Measurements from ENCODE around the gene SORCS2. TPM values are rescaled to one million over a fixed set of nuclear protein-coding genes. Genes with fewer than 3 reads are reported as not detected.

Gene SORCS2
- total RNA-seq, 1 donor from 2014 or later = 3.1 TPM

GRCh38 chr4:7336732-7337131, 144.4 kb downstream of the SORCS2 start:
- Histone ChIP-seq H3K9me3 (ENCODE audit: control insufficient read depth in 3 of 3, low read length in 3 of 3) (no peaks in the 10 kb centered on the region), H3K27ac (ENCODE audit: low read depth, low read length) (no peak overlapping the region), H3K27me3 (ENCODE audit: control insufficient read depth in 3 of 3, insufficient read depth in 3 of 3, low read length in 3 of 3) (peaks cover 0 to 5% (median 2%) of the 10 kb centered on the region in 3 donors)

DNA sequence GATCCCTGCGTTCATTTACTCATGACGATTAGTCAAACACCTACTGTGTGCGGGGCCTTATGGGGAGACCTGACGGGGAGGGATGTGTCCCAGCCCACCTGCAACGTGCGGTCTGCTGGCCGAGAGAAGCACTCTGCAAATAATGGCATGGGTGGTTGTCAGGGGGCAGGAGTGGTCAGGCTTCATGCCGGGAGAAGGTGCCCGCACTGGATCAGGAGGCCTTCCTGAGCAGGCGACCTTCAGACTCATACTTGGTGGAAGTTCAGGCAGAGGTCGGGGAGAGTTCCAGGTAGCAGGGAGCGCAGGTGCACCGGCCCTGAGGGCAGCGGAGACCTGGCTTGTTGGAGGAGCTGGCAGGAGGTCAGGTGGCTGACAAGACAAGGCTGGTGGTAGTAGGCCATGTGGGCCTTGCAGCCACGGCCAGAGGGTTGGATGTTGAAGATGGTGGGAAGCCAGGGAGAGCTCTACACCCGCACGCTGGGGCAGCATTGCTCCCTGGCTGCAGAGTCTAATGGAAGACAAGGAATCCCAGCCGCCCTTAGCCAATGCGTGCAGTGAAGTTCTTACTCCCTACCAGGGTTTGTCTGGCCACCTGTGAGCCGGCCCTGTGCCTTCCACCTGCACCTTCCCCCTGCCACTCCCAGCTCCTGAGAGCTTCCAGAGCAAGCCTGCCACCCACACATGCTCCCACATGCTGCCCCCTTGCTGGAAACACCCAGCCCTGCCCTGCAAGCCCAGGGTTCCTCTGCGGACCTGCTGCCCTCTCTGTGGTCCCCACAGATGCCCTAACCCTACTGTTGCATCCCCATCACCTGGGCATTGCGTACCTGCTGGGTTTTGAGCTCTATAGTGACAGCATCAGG, 145.1 kb downstream of the SORCS2 start:
- Histone ChIP-seq H3K9me3 (ENCODE audit: control insufficient read depth in 3 of 3, low read length in 3 of 3) (no peaks in the 10 kb centered on the region), H3K27ac (ENCODE audit: low read depth, low read length) (no peak overlapping the region), H3K4me3 (ENCODE audit: low read length in 3 of 3) (no peak overlapping the region), H3K9ac (ENCODE audit: low read depth in 1 of 3, low read length in 3 of 3) (no peak overlapping the region), H3K27me3 (ENCODE audit: control insufficient read depth in 3 of 3, insufficient read depth in 3 of 3, low read length in 3 of 3) (peaks cover 0 to 5% (median 2%) of the 10 kb centered on the region in 3 donors), H3K4me1 (ENCODE audit: control insufficient read depth in 3 of 3, insufficient read depth in 3 of 3, low read length in 3 of 3) (peaks cover 2 to 18% (median 9%) of the 10 kb centered on the region in 3 donors), H3K36me3 (ENCODE audit: control insufficient read depth in 3 of 3, insufficient read depth in 3 of 3, low read length in 3 of 3) (no peaks in the 10 kb centered on the region)

More at GRCh38 chr4:7336732-7337131, 144.4 kb downstream of the SORCS2 start:
- Histone ChIP-seq H3K9ac (ENCODE audit: low read depth in 1 of 3, low read length in 3 of 3) (no peak overlapping the region), H3K36me3 (ENCODE audit: control insufficient read depth in 3 of 3, insufficient read depth in 3 of 3, low read length in 3 of 3) (no peaks in the 10 kb centered on the region), H3K4me3 (ENCODE audit: low read length in 3 of 3) (no peak overlapping the region), H3K4me1 (ENCODE audit: control insufficient read depth in 3 of 3, insufficient read depth in 3 of 3, low read length in 3 of 3) (peaks cover 2 to 18% (median 10%) of the 10 kb centered on the region in 3 donors)

DNA sequence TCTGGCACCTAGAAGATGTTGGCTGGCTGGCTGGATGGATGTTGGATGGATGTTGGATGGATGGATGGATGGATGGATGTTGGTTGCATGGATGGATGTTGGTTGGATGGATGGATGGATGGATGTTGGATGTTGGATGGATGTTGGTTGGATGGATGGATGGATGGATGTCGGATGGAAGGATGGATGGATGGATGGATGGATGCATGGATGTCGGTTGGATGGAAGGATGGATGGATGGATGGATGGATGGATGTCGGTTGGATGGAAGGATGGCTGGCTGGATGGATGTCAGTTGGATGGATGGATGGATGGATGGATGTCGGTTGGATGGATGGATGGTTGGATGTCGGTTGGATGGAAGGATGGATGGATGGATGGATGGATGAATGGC, 145.7 kb downstream of the SORCS2 start:
- no peaks in the 10 kb centered on the region for H3K36me3 ChIP-seq (ENCODE audit: control insufficient read depth in 3 of 3, insufficient read depth in 3 of 3, low read length in 3 of 3)
- no peak overlapping the region for H3K9ac ChIP-seq (ENCODE audit: low read depth in 1 of 3, low read length in 3 of 3)
- H3K27me3 ChIP-seq (ENCODE audit: control insufficient read depth in 3 of 3, insufficient read depth in 3 of 3, low read length in 3 of 3) = peaks cover 0 to 5% (median 2%) of the 10 kb centered on the region in 3 donors

DNA sequence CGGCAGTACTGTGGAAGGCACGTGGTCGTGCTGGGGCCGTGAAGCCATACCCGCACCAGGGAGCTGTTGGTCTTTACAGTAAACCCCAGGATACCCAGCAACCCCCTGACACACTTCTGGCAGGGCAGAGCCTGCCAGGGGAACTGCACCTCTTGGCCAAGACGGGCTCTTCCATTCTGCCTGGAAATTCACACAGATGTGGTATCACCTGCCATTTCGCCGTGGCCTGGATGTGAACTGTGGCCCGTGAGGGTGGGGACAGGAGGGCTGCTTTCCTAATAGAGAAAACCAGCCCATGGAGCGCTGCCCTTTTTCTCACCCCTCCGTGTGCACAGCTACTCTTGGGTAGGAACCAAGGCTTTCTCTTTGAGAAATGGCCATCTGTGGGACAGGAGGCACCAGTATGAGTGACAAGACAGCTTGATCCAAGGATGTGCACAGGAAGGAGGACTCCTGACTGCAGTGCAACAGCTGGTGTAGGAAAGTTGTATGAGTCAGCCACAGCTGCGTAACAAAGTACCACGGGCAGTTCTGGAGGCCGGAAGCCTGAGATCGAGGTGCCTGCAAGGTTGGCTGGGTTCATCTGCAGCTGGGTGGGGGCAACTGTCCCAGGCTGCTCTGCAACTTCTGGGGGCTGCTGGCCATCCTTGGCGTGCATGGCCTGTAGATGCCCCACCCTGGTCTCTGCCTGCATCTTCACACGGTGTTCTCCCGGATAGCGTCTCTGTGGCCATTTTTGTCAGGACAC, 146.7 kb downstream of the SORCS2 start:
- Histone ChIP-seq H3K27me3 (ENCODE audit: control insufficient read depth in 3 of 3, insufficient read depth in 3 of 3, low read length in 3 of 3) (peaks cover 0 to 5% (median 2%) of the 10 kb centered on the region in 3 donors), H3K9ac (ENCODE audit: low read depth in 1 of 3, low read length in 3 of 3) (no peak overlapping the region), H3K4me3 (ENCODE audit: low read length in 3 of 3) (no peak overlapping the region), H3K9me3 (ENCODE audit: control insufficient read depth in 3 of 3, low read length in 3 of 3) (no peaks in the 10 kb centered on the region), H3K27ac (ENCODE audit: low read depth, low read length) (no peak overlapping the region), H3K4me1 (ENCODE audit: control insufficient read depth in 3 of 3, insufficient read depth in 3 of 3, low read length in 3 of 3) (peaks cover 0 to 8% (median 7%) of the 10 kb centered on the region in 3 donors), H3K36me3 (ENCODE audit: control insufficient read depth in 3 of 3, insufficient read depth in 3 of 3, low read length in 3 of 3) (no peaks in the 10 kb centered on the region)

More for the DNA sequence above, 145.7 kb downstream of the SORCS2 start:
- no peak overlapping the region for H3K27ac ChIP-seq (ENCODE audit: low read depth, low read length)
- H3K9me3 ChIP-seq (ENCODE audit: control insufficient read depth in 3 of 3, low read length in 3 of 3) = no peaks in the 10 kb centered on the region
- peaks cover 0 to 12% (median 8%) of the 10 kb centered on the region in 3 donors for H3K4me1 ChIP-seq (ENCODE audit: control insufficient read depth in 3 of 3, insufficient read depth in 3 of 3, low read length in 3 of 3)
- H3K4me3 ChIP-seq (ENCODE audit: low read length in 3 of 3) = no peak overlapping the region

DNA sequence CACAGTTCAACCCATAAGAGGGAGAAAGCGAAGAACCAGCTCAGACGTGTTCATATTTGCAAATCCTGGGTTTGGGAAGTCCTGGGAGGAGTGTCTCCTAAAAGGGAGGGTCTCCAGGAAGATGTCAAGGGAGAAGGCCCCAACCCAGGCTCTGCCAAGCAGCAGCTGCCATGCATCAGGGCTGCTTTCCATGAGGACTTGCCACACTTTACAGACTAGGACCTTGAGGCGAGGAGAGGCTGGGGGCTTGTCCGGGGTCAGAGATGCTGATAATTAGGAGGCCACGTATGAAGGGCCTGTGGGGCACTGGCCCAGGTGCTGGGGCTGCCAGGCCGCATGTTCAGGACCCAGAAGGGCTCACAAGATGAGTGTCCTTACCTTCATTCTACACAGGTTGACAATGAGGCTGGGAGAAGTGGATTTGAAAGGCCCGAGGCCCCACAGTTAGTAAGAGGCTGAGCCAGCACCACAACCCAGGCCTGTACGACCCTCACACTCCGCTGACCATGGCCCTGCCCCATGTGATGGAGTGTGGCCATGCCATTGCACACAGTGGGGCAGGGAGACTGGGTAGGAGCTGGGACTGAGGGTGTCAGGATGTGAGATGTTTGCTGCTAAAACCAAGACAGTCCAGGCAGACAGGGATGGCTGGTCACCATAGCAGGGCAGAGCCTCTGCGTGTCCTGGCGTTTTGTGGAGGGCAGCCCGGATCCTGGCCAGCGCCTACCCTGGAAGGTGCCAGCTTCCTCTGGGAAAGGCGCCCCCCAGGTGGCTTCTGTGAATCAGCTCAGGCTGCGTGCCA, 147.6 kb downstream of the SORCS2 start:
- no peaks in the 10 kb centered on the region for H3K9me3 ChIP-seq (ENCODE audit: control insufficient read depth in 3 of 3, low read length in 3 of 3)
- no peak overlapping the region for H3K9ac ChIP-seq (ENCODE audit: low read depth in 1 of 3, low read length in 3 of 3)
- H3K4me1 ChIP-seq (ENCODE audit: control insufficient read depth in 3 of 3, insufficient read depth in 3 of 3, low read length in 3 of 3) = peaks cover 0 to 8% (median 7%) of the 10 kb centered on the region in 3 donors
- no peak overlapping the region for H3K4me3 ChIP-seq (ENCODE audit: low read length in 3 of 3)
- no peak overlapping the region for H3K27ac ChIP-seq (ENCODE audit: low read depth, low read length)
- no peaks in the 10 kb centered on the region for H3K36me3 ChIP-seq (ENCODE audit: control insufficient read depth in 3 of 3, insufficient read depth in 3 of 3, low read length in 3 of 3)
- peaks cover 0 to 5% (median 2%) of the 10 kb centered on the region in 3 donors for H3K27me3 ChIP-seq (ENCODE audit: control insufficient read depth in 3 of 3, insufficient read depth in 3 of 3, low read length in 3 of 3)

GRCh38 chr4:7340553-7341433, 148.5 kb downstream of the SORCS2 start:
- peaks cover 0 to 5% (median 2%) of the 10 kb centered on the region in 3 donors for H3K27me3 ChIP-seq (ENCODE audit: control insufficient read depth in 3 of 3, insufficient read depth in 3 of 3, low read length in 3 of 3)
- no peak overlapping the region for H3K27ac ChIP-seq (ENCODE audit: low read depth, low read length)
- H3K4me1 ChIP-seq (ENCODE audit: control insufficient read depth in 3 of 3, insufficient read depth in 3 of 3, low read length in 3 of 3) = peaks cover 0 to 3% (median 2%) of the 10 kb centered on the region in 3 donors
- no peaks in the 10 kb centered on the region for H3K36me3 ChIP-seq (ENCODE audit: control insufficient read depth in 3 of 3, insufficient read depth in 3 of 3, low read length in 3 of 3)
- H3K4me3 ChIP-seq (ENCODE audit: low read length in 3 of 3) = no peak overlapping the region
- H3K9me3 ChIP-seq (ENCODE audit: control insufficient read depth in 3 of 3, low read length in 3 of 3) = peaks cover 0 to 5% (median 3%) of the 10 kb centered on the region in 3 donors
- H3K9ac ChIP-seq (ENCODE audit: low read depth in 1 of 3, low read length in 3 of 3) = no peak overlapping the region

- H3K27me3 ChIP-seq (ENCODE audit: control insufficient read depth in 3 of 3, insufficient read depth in 3 of 3, low read length in 3 of 3) = peaks cover 0 to 5% (median 2%) of the 10 kb centered on the region in 3 donors
- H3K9me3 ChIP-seq (ENCODE audit: control insufficient read depth in 3 of 3, low read length in 3 of 3) = peaks cover 3 to 5% (median 5%) of the 10 kb centered on the region in 3 donors
- no peaks in the 10 kb centered on the region for H3K36me3 ChIP-seq (ENCODE audit: control insufficient read depth in 3 of 3, insufficient read depth in 3 of 3, low read length in 3 of 3)
- no peak overlapping the region for H3K4me3 ChIP-seq (ENCODE audit: low read length in 3 of 3)
- H3K9ac ChIP-seq (ENCODE audit: low read depth in 1 of 3, low read length in 3 of 3) = no peak overlapping the region
- no peak overlapping the region for H3K27ac ChIP-seq (ENCODE audit: low read depth, low read length)
- no peaks in the 10 kb centered on the region for H3K4me1 ChIP-seq (ENCODE audit: control insufficient read depth in 3 of 3, insufficient read depth in 3 of 3, low read length in 3 of 3)
Observed at GRCh38 chr4:7341491-7342222, 149.3 kb downstream of the SORCS2 start.

GRCh38 chr4:7342223-7343080, 150.1 kb downstream of the SORCS2 start:
- H3K9ac ChIP-seq (ENCODE audit: low read depth in 1 of 3, low read length in 3 of 3) = no peak overlapping the region
- H3K9me3 ChIP-seq (ENCODE audit: control insufficient read depth in 3 of 3, low read length in 3 of 3) = peaks cover 3 to 5% (median 5%) of the 10 kb centered on the region in 3 donors
- no peak overlapping the region for H3K27ac ChIP-seq (ENCODE audit: low read depth, low read length)
- H3K4me1 ChIP-seq (ENCODE audit: control insufficient read depth in 3 of 3, insufficient read depth in 3 of 3, low read length in 3 of 3) = no peaks in the 10 kb centered on the region
- no peak overlapping the region for H3K4me3 ChIP-seq (ENCODE audit: low read length in 3 of 3)
- H3K36me3 ChIP-seq (ENCODE audit: control insufficient read depth in 3 of 3, insufficient read depth in 3 of 3, low read length in 3 of 3) = no peaks in the 10 kb centered on the region
- H3K27me3 ChIP-seq (ENCODE audit: control insufficient read depth in 3 of 3, insufficient read depth in 3 of 3, low read length in 3 of 3) = peaks cover 0 to 2% (median under 1%) of the 10 kb centered on the region in 3 donors

All from skeletal muscle tissue (tissue), 4 donors.